ENCODE results near the gene SOX10.

SOX10 gene

GRCh38 chr22:37983860-37984791, at the start of gene SOX10:
TSS of gene SOX10 (minus strand) at chr22:37984555. CDS start at chr22:37983784, 771 bp downstream.
- DNase-seq, result no peak

GRCh38 chr22:38033522-38034277, 49.3 kb upstream of the SOX10 start:
- DNase-seq, result no peak

DNA sequence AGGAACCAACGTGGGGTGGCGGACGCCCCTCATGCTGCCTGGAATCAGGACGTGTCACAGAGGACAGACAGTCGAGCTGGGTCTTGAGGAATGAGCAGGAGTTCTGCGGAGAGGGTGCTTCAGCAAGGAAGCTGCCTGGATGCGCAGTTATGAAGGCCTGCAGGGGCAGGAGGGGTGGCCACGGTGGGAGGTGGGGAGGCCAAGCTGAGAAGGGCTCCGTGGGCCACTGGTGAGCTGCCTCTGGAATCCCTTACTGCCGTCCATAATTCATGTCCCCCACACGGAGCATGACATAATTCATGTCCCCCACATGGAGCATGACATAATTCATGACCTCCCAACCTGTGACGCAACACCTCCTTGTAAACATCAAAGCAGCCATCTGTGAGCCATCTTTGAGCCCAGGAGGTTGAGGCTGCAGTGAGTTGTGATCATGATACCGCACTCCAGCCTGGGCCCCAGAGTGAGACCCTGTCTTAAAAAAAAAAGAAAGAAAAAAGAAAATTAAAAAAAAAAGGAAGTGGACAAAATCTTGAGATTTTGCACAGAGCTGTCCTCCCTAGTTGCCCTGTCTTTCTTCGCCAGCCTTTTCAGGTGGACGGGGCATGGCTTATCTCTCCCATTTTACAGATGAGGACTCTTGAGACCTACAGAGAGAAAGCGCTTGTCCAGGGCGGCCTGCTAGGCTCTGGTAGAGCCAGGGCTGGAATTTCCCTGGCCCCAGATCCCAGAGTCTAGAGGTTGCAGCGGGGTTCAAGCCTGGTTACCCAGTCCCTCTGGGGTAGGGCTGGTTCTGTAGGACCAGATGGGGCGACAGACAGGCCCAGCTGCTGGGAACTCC, 48.5 kb upstream of the SOX10 start:
- DNase-seq, result no peak

- DNase-seq, result no peak
Observed at GRCh38 chr22:38031491-38031890, 47.1 kb upstream of the SOX10 start.

- no peak for DNase-seq
Observed at GRCh38 chr22:38030311-38031133, 46.2 kb upstream of the SOX10 start.

DNA sequence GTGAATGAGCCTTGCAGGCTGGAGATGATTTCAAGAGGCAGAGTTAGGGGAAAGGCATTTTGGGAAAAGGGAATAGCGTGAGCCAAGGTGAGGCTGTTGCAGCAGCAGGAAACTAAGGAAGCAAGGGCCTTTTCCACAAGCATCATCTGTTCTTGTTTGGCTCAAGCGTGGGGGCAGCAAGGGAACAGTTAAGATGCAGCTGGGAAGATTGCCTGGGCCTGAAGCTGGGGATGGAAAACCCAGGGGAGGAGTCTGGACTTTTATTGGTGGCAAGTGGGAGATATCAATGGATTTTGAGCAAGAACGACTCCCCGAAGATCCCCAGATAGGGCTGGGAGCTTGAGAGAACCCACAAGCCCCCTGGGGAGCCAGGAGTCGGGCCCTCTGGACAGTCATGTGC, 45.5 kb upstream of the SOX10 start:
- no peak for DNase-seq

- DNase-seq, result no peak
Observed at GRCh38 chr22:38029370-38029769, 45.0 kb upstream of the SOX10 start.

GRCh38 chr22:38028344-38029130, 44.2 kb upstream of the SOX10 start:
- DNase-seq, result no peak

DNA sequence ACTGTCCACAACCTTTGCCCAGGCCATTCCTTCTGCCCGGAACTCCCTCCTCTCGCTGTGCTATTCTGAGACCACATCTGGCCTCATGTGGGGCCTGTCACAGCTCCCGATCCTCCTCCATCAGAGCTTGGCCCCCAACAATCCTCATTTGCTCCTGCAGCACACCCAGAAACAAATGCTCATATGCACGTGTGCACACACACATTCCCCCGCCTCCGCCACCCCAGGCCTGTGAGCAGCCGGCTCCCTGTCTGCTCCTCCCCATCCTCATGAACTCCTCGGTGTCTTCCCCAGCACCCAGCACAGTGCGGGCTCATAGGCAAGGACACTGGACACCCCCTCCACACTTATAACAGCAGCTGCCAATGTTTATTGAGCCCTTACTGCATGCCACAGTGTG, 43.1 kb upstream of the SOX10 start:
- no peak for DNase-seq

DNA sequence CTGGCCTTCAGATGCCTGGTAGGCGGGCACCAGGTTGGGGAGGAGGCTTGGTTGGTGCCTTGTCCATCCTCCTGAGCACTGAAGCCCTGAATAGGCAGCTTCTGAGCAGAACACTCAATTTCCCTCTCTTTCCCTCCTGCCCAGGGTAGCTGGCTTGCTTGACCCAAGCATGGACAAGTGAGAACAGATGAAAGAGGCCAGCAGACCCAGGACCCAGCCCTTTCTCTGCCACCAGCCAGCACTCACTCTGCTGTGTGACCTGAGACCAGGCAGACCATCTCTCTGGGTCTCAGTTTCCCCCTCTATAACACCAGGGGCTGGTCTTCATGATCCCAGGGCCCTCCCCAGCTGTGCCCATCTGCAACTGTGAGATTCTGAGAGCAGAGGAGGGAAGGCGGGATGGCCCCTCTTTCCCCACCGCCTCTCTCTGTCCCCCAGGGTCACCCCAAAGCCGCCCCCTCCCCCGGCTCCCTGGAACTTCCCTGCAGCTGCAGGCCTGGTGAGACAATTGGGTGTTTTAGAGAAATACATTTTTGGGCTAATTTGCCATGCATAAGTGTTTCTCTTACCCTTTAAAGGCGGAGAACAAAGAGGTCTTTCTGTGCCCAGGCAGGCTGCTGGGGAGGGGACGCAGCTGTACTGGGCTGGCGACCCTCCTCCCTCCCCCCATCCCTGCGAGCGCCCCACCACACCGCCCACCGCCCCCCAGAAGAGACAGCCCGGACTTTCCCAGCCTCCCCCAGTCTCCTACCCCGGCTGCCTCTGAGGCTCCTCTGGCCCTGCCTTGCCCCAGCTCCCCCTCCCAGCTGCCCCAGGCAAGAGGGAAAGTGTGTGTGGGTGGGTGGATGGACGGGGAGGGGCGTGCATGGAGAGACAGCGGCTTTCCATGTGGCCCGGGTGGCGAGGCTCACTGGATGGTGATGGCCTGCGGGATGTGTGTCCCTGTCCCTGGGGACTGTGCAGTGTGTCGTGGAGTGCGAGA, 42.1 kb upstream of the SOX10 start:
- DNase-seq, result no peak

DNA sequence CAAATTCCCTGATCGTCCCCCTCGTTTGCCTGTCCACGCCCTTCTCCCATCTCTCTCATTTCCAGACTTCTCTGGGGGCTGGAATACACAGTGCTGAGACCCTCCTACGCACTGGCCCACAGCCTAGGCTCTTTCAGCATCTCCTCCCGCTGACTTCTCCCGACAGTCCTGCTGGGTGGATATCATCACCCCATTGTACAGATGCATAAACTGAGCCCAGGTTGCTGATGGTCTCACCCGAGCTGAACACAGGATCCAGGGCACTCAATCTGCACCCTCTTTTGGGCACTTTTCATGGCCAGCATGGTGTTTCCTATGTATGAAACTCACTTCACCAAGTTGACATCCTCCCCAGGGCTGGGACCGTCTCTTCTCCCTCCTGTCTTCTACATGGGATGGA, 41.2 kb upstream of the SOX10 start:
- DNase-seq, result no peak

DNA sequence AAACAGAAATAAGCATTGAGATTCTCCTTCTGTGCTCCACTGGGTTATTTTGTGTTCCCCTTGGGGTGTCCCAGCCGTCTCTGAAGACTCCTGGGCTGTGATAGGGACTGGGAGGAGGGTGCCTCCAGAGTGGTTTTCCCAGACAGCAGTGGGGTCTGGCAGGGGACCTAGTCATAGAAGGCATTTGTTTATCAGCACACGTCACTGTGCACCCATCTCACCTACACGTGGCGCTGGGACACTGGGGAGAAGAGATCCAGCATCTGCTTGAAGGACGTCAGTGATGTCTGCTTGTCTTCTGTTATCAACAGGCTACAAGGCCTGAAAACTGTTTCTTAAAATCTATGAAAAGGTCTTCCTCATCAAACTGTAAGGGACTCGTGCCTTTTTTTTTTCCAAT, 38.7 kb upstream of the SOX10 start:
- no peak for DNase-seq

DNA sequence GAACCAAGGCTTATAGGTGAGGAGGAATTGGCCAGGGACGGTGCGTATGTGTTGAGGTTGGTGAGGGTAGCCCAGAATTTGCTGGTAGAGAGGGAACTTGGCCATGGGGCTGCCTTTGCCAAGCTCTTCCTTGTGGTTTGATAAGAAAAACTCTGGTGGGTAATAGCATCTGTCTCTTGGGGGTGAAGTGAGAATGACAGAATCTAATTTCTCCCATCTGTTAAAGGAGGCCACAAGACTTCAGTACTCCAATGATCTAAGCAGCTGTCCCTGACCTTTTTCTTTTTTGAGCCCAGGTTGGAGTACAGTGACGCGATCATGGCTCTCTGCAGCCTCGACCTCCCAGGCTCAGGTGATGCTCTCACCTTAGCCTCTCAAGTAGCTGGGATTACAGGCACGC, 36.9 kb upstream of the SOX10 start:
- no peak for DNase-seq

DNA sequence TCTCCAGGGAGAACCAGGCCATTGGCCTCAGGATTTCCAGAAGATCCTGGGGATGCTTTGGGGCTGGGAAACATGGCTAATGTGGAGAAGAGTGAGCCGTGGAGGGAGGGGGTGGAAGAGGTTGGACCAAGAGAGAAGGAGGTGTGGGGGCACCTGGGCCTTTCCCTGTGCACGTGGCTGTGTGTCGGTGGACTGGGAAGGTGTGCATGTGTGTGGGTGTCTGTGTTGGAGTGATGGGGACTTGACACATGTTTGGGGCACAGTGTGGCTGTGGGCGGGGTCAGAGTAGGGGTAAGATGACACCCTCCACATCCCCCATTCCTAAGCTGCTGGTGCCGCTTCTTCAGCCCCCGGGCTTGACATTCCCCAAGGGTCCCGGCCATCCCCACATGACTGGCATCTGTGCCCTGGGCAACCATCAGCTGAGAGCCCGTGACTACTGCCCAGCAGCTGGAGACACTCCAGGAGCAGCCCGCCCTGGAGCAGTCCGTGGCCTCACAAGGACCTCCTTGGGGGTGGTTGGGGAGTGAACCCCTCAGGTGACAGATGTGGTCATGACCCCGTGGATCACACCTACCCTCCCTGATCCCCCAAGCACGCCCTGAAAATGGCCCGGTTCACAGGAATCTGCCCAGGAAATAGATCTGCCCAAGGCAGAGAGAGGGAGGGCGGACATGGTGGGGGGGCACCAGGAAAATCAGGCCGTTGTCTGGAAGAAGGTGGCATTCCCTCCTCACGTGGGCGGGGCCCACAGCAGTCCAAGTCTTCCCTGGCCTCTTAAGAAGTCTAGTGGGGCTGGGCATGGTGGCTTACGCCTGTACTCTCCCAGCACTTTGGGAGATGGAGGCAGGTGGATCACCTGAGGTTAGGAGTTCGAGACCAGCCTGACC, 34.8 kb upstream of the SOX10 start:
- no peak for DNase-seq

DNA sequence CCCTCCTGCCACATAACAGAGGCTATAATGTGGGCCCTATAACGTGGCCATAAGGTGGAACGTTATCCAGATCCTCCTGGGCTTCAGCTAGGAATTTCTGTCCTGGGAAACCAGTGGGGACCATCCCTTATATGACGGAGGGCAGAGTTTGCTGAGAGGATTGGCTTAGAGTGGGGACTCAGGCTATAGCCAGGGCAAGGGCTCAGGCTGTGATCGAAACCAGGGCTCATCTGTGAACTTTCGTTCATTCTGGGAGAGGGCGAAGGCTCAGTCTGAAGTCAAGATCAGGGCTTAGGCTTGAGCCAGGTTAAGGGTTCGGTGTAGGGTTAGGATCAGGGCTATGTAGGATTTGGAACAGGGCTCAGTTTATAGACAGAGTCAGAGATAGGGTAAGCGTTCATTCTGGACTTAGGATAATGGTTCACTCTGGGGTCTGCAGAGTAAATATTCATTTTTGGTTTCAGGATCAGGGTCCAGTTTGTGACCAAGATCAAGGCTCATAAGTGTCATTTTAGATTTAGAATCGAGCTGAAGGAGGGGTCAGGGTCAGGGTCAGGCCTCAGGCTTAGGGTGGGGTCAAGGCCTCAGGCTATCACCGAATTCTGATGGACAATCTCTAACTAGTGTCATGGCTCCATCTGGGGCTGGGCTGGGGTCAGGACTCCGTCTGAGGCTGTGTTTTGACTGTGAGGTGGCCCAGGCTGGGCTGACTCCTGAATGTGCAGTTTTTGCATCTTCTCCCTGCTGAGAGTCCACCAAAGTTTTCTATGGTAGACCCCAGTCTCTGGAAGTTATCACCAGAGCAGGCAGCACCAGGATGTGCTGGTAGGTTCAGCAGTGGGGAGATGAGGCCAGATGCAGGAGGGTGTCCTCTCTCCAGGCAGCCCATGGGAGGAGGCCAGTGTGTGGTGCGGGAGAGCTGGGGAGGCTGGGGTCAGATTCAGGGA, 33.9 kb upstream of the SOX10 start:
- no peak for DNase-seq

DNA sequence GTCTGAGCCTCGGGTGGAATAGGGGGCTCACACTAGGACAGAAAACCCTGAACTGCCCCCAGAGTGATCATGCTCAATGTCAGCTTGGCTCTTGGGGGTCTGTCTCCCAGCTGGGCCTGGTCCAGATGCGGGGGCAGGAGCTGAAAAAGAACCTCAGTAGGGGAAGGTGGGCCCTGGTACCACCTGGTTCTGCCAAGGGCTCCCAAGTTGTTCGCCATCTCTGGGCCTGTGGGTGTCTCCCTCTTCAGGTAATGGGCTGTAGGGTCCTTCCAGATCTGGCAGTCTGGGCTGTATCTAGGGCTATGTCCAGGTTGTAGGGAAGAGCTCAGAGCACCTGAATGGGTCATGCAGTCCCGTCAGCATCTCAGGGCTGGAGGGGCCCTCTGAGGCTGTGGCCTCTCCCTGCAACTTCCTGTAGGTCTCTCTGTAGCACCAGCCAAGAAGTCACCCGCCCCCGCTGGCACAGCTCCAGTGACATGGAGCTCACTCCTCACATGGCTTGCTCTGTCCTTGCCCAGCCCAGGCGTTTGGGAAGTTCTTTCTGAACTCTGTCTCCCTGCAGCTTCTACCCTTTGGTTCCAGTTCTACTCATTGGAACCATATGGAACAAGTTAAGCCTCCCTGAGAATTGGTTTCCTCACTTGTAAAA, 33.0 kb upstream of the SOX10 start:
- no peak for DNase-seq
